HG03135 (cell line): ENCODE data around the gene RARG.
"Not testable (repeated sequence)": the region's sequence is repeated elsewhere in the genome, so short reads cannot be mapped to it uniquely, and the experiment has no call there.

Source experiments
- ATAC-seq: cut with Tn5 transposase; IDR thresholded peaks from one replicate; pipeline ENCODE4 v1.9.1; 2021; ENCODE audit warnings: mild to moderate bottlenecking, moderate library complexity; ENCODE audit not compliant: unreplicated experiment

Gene RARG

GRCh38 chr12:53211476-53212381 lies 20.3 kb downstream of the RARG start:
- no peak for ATAC-seq

- no peak for ATAC-seq
Measured at GRCh38 chr12:53210843-53211242, 21.2 kb downstream of the RARG start.

- ATAC-seq: no peak
Measured at GRCh38 chr12:53208877-53209463, 23.0 kb downstream of the RARG start.

- no peak for ATAC-seq
Measured at GRCh38 chr12:53208435-53208834, 23.6 kb downstream of the RARG start.

- ATAC-seq: peak; percentile 41
Measured at GRCh38 chr12:53207042-53207441, 25.0 kb downstream of the RARG start, which contains the start of gene ITGB7. TSS of gene ITGB7 (minus strand) at chr12:53207251. CDS start at chr12:53200443, 6,808 bp downstream.

- ATAC-seq: peak; percentile 50
Measured at GRCh38 chr12:53205747-53206419, 26.1 kb downstream of the RARG start.

GRCh38 chr12:53204351-53204750 lies 27.7 kb downstream of the RARG start:
- no peak for ATAC-seq

- not testable (repeated sequence) for ATAC-seq
Measured at GRCh38 chr12:53202316-53202715, 29.7 kb downstream of the RARG start.

GRCh38 chr12:53201639-53202038 lies 30.4 kb downstream of the RARG start:
- no peak for ATAC-seq

GRCh38 chr12:53201177-53201541 lies 30.9 kb downstream of the RARG start:
- ATAC-seq: no peak

GRCh38 chr12:53200458-53201176 lies 31.4 kb downstream of the RARG start:
- ATAC-seq: no peak

GRCh38 chr12:53200107-53200457 lies 31.9 kb downstream of the RARG start:
- ATAC-seq: no peak

GRCh38 chr12:53199700-53200099 lies 32.3 kb downstream of the RARG start:
- ATAC-seq: no peak

GRCh38 chr12:53198486-53199110 lies 33.4 kb downstream of the RARG start:
- no peak for ATAC-seq

GRCh38 chr12:53197011-53197640 lies 34.9 kb downstream of the RARG start:
- ATAC-seq: no peak

- no peak for ATAC-seq
Measured at GRCh38 chr12:53196486-53196885, 35.5 kb downstream of the RARG start.

- ATAC-seq: no peak
Measured at GRCh38 chr12:53195516-53196420, 36.2 kb downstream of the RARG start.

- no peak for ATAC-seq
Measured at GRCh38 chr12:53194973-53195372, 37.0 kb downstream of the RARG start.
